Body of pancreas (tissue), 4 donors: ENCODE results near the gene DNMBP. TPM values are rescaled to one million over a fixed set of nuclear protein-coding genes. Genes with fewer than 3 reads are reported as not detected.
A peak's percentile ranks its signal among the peaks of the same experiment; 100 is the strongest.

Experiments used
- ATAC-seq: fragments of 150-250 bp; one replicate; pipeline ENCODE4 v1.9.1; 2016
- DNase-seq, 4 donors: peaks; one replicate each; pipeline ENCODE4 v3.0.0-alpha.2; 2019
- H3K27ac ChIP-seq, 4 donors: fragments of 200-600 bp; sonication (generic); 1 replicate in 3 of 4; 2 replicates in 1 of 4; pipeline versions ENCODE4 v1.5.1 to v1.6.1; 2016 to 2019; ENCODE audit warnings: mild to moderate bottlenecking in 1 of 4, mixed read lengths in 1 of 4, moderate library complexity in 1 of 4
- H3K27me3 ChIP-seq, 2 donors: fragments of 200-600 bp; sonication (generic); one replicate each; pipeline ENCODE4 v1.6.0; 2016; ENCODE audit warnings: mild to moderate bottlenecking in 1 of 2
- H3K36me3 ChIP-seq, 2 donors: fragments of 200-600 bp; sonication (generic); replicated peaks in 1 of 2; 2 replicates each; pipeline ENCODE4 v1.5.1; 2016; ENCODE audit warnings: low read depth in 2 of 2; ENCODE audit not compliant: insufficient read depth in 1 of 2
- H3K4me1 ChIP-seq: fragments of 200-600 bp; sonication (generic); one replicate; pipeline ENCODE4 v1.6.0; 2016
- H3K4me3 ChIP-seq, 2 donors: fragments of 200-600 bp; sonication (generic); 1 replicate in 1 of 2; 2 replicates in 1 of 2; pipeline ENCODE4 v1.5.1; 2016 to 2019
- H3K9me3 ChIP-seq, 3 donors: fragments of 200-600 bp; sonication (generic); 1 replicate in 2 of 3; 2 replicates in 1 of 3; pipeline ENCODE4 v1.5.1; 2016
- CTCF ChIP-seq, 7 experiments: fragments of 450-650 bp in 4 of 7; fragments of 200-600 bp in 3 of 7; sonication (generic) in 3 of 7; IDR thresholded peaks; one replicate each; pipeline ENCODE4 v1.5.1; 2016 to 2019; ENCODE audit warnings: antibody characterized with exemption in 7 of 7
- POLR2A ChIP-seq, 3 donors: fragments of 450-650 bp; IDR thresholded peaks; one replicate each; pipeline ENCODE4 v1.6.1; 2016; ENCODE audit warnings: antibody characterized with exemption in 3 of 3, mild to moderate bottlenecking in 2 of 3
- whole genome bisulfite sequencing, 2 donors: methylation state at CpG; one replicate each; pipeline ENCODE4 v1.1.5; 2017; 5-methylcytosine and 5-hydroxymethylcytosine counted together
- intact Hi-C: fragments of 100-400 bp; cut with DNase I; formaldehyde crosslinking; loops from one replicate; pipeline ENCODE4 v1.15.1; 2023
- total RNA-seq, 2 donors: library from RNA; depleted of rRNA; stranded (reverse); fragments of >200 nt; gene quantifications; one replicate each; pipeline ENCODE4 v1.1.0, GENCODE V29; 2016

The DNMBP gene
- 10 to 100 TPM; 11.5 to 19.2 TPM for total RNA-seq

GRCh38 chr10:100009793-100010676 is at the start of gene DNMBP:
Gene DNMBP (minus strand): TSS chr10:100009947. CDS start chr10:99972124, 37,823 bp downstream.
- H3K4me3 ChIP-seq, result peak within 1 kb of the TSS; percentile 43 to 52
- no peaks in the 10 kb centered on the region for H3K9me3 ChIP-seq
- H3K27me3 ChIP-seq, result no peaks in the 10 kb centered on the region
- WGBS, 2 donors, result 3 to 8% methylated on average over 13 to 59 of the region's 86 CpGs
- H3K4me1 ChIP-seq, result peaks cover 16% of the 10 kb centered on the region
- DNase-seq, result peak; percentile 82 to 87 (median 84)
- TF ChIP-seq CTCF (IDR thresholded peaks at IDR 0.05) (peak in 6 of 7 experiments; percentile 24 to 89 (median 44)), POLR2A (IDR thresholded peaks at IDR 0.05) (peak; percentile 12 to 34 (median 19))
- peak; percentile 94 for ATAC-seq
- no peaks in the 10 kb centered on the region for H3K36me3 ChIP-seq
- H3K27ac ChIP-seq, result peak within 1 kb of the TSS; percentile 41 to 75 (median 70)
- intact Hi-C loops, result loop anchor here (10.0 kb wide), 1 partner anchor 105 kb away; no protein-coding TSS in a partner anchor

GRCh38 chr10:100057948-100058347 is 48.2 kb upstream of the DNMBP start:
- ATAC-seq (no peak), DNase-seq (no peak)
- no peak overlapping the region for H3K27ac ChIP-seq
- H3K27me3 ChIP-seq, result no peaks in the 10 kb centered on the region
- H3K9me3 ChIP-seq, result no peaks in the 10 kb centered on the region
- no peak overlapping the region for H3K4me3 ChIP-seq
- H3K4me1 ChIP-seq, result no peaks in the 10 kb centered on the region
- no peaks in the 10 kb centered on the region for H3K36me3 ChIP-seq
- TF ChIP-seq POLR2A (IDR thresholded peaks at IDR 0.05) (no peak), CTCF (IDR thresholded peaks at IDR 0.05) (no peak)
- intact Hi-C loops, result no loop called here
- 46 to 58% methylated on average over 1 of the region's 1 CpG for WGBS, 2 donors

GRCh38 chr10:100053686-100054460 is 44.1 kb upstream of the DNMBP start:
- Histone ChIP-seq H3K36me3 (no peaks in the 10 kb centered on the region), H3K27ac (no peak overlapping the region), H3K4me1 (no peaks in the 10 kb centered on the region), H3K9me3 (no peaks in the 10 kb centered on the region), H3K27me3 (no peaks in the 10 kb centered on the region), H3K4me3 (no peak overlapping the region)
- intact Hi-C loops, result no loop called here
- DNase-seq (no peak), ATAC-seq (no peak)
- TF ChIP-seq CTCF (IDR thresholded peaks at IDR 0.05) (no peak), POLR2A (IDR thresholded peaks at IDR 0.05) (no peak)
- WGBS, 2 donors, result 43 to 45% methylated on average over 6 of the region's 6 CpGs

- no peaks in the 10 kb centered on the region for H3K4me1 ChIP-seq
- DNase-seq (peak; percentile 85 to 90 (median 86)), ATAC-seq (peak; percentile 79)
- H3K27ac ChIP-seq, result no peak overlapping the region
- TF ChIP-seq POLR2A (IDR thresholded peaks at IDR 0.05) (no peak), CTCF (IDR thresholded peaks at IDR 0.05) (peak; percentile 85 to 96 (median 91))
- 13 to 16% methylated on average over 7 of the region's 7 CpGs for WGBS, 2 donors
- no peaks in the 10 kb centered on the region for H3K27me3 ChIP-seq
- no peaks in the 10 kb centered on the region for H3K9me3 ChIP-seq
- no peaks in the 10 kb centered on the region for H3K36me3 ChIP-seq
- H3K4me3 ChIP-seq, result no peak overlapping the region
- intact Hi-C loops, result loop anchor here (2.0 kb wide), 1 partner anchor 199 kb away; no protein-coding TSS in a partner anchor
Measured at GRCh38 chr10:100046021-100046486, 36.3 kb upstream of the DNMBP start.
